GM12878 (cell line): ENCODE data around the gene GSTT4. TPM values are rescaled to one million over a fixed set of nuclear protein-coding genes. Genes with fewer than 3 reads are reported as not detected.

Experiments
- CBFB ChIP-seq: IDR thresholded peaks from 2 replicates; pipeline ENCODE4 v1.6.1; 2016; ENCODE audit warnings: antibody characterized with exemption, low read depth
- CEBPZ ChIP-seq: fragments of 150-350 bp; IDR thresholded peaks from 2 replicates; pipeline ENCODE4 v1.6.1; 2016; ENCODE audit warnings: low read depth, low read length
- CREB1 ChIP-seq: IDR thresholded peaks from 2 replicates; pipeline ENCODE4 v1.6.1; 2012; ENCODE audit warnings: low read depth, mild to moderate bottlenecking, inconsistent platforms
- CTCF ChIP-seq, 3 experiments: IDR thresholded peaks in 2 of 3; conservative IDR thresholded peaks in 1 of 3; 2 replicates each; pipeline ENCODE4 v1.5.1; 2011; ENCODE audit warnings: low read depth in 3 of 3, low read length in 3 of 3, mild to moderate bottlenecking in 3 of 3, control low read depth in 2 of 3, moderate library complexity in 2 of 3, inconsistent platforms in 1 of 3, mixed read lengths in 1 of 3; ENCODE audit not compliant: control insufficient read depth in 2 of 3, insufficient read depth in 1 of 3; ENCODE audit errors: extremely low read depth in 1 of 3
- EGR1 ChIP-seq, 2 experiments: IDR thresholded peaks; 1 replicate in 1 of 2; 2 replicates in 1 of 2; pipeline ENCODE4 v1.6.1; 2011 to 2012; ENCODE audit warnings: low read depth in 2 of 2, low read length in 2 of 2, borderline replicate concordance in 1 of 2, mild to moderate bottlenecking in 1 of 2, moderate library complexity in 1 of 2
- IKZF2 ChIP-seq, 2 experiments: fragments of 450-650 bp; IDR thresholded peaks; 2 replicates each; pipeline ENCODE4 v1.6.1; 2017; ENCODE audit warnings: mild to moderate bottlenecking in 2 of 2, moderate library complexity in 2 of 2
- IRF4 ChIP-seq: IDR thresholded peaks from 2 replicates; pipeline ENCODE4 v1.6.1; 2011; ENCODE audit warnings: low read depth, low read length
- KLF5 ChIP-seq: fragments of 450-650 bp; IDR thresholded peaks from 2 replicates; pipeline ENCODE4 v1.6.1; 2014; ENCODE audit warnings: mild to moderate bottlenecking; ENCODE audit not compliant: partially characterized antibody
- MXI1 ChIP-seq: fragments of 150-350 bp; IDR thresholded peaks from 2 replicates; pipeline ENCODE4 v1.6.1; 2011; ENCODE audit warnings: low read depth, mild to moderate bottlenecking, inconsistent platforms, low read length, improper control_type of control experiment
- MYB ChIP-seq: fragments of 150-350 bp; IDR thresholded peaks from 2 replicates; pipeline ENCODE4 v1.6.1; 2014; ENCODE audit warnings: mild to moderate bottlenecking, low read depth, low read length, borderline replicate concordance
- RAD21 ChIP-seq: IDR thresholded peaks from 2 replicates; pipeline ENCODE4 v1.6.1; 2011; ENCODE audit warnings: mild to moderate bottlenecking, low read depth, low read length, moderate library complexity; ENCODE audit not compliant: insufficient read depth
- RAD51 ChIP-seq: fragments of 450-650 bp; IDR thresholded peaks from 2 replicates; pipeline ENCODE4 v1.6.1; 2016; ENCODE audit warnings: moderate library complexity, mild to moderate bottlenecking, inconsistent platforms
- SMC3 ChIP-seq: IDR thresholded peaks from 2 replicates; pipeline ENCODE4 v1.6.1; 2011; ENCODE audit warnings: low read length, improper control_type of control experiment, borderline replicate concordance
- ZNF24 ChIP-seq: fragments of 450-650 bp; IDR thresholded peaks from 2 replicates; pipeline ENCODE4 v1.6.1; 2017; ENCODE audit warnings: antibody characterized with exemption, mild to moderate bottlenecking
- polyA plus RNA-seq, 11 experiments: library from polyadenylated mRNA; depleted of rRNA in 4 of 11; unstranded in 6 of 11; stranded (reverse) in 5 of 11; fragments of >200 nt; fragmentation: Nextera tagmentation in 4 of 11; fragmentation: Illumina TruSeq in 1 of 11; extraction: Ambion mirVana in 4 of 11; extraction: Trizol in 1 of 11; gene quantifications; 1 replicate in 1 of 11; 2 replicates in 10 of 11; pipeline versions ENCODE4 v1.2.1 to v1.2.3, GENCODE V29; 2011 to 2016; ENCODE audit warnings: inconsistent platforms in 2 of 11, missing spikeins in 2 of 11, low read depth in 1 of 11
- total RNA-seq, 4 experiments: library from RNA; depleted of rRNA in 3 of 4; stranded (reverse); fragments of >200 nt in 3 of 4; fragmentation: Illumina TruSeq in 1 of 4; extraction: Trizol in 1 of 4; gene quantifications; 2 replicates each; pipeline versions ENCODE4 v1.2.1 to v1.2.3, GENCODE V29; 2013 to 2021
- TF ChIP-seq, protein P1 (sequence below): IDR thresholded peaks from 2 replicates; pipeline ENCODE4 v1.6.1; 2012; ENCODE audit warnings: improper control_type of control experiment, low read depth, low read length; ENCODE audit not compliant: insufficient replicate concordance
- TF ChIP-seq, protein P2 (sequence below): IDR thresholded peaks from 2 replicates; pipeline ENCODE4 v1.6.1; 2011; ENCODE audit warnings: low read depth, mild to moderate bottlenecking, low read length, moderate library complexity, borderline replicate concordance; ENCODE audit errors: extremely low read depth
- TF ChIP-seq, protein P3 (sequence below): IDR thresholded peaks from 2 replicates; pipeline ENCODE4 v1.6.1; 2012; ENCODE audit warnings: low read depth, low read length, improper control_type of control experiment

Gene GSTT4
- total and polyA plus RNA-seq, 10 of the 15 experiments (the other 5 are each of a cell fraction or from before 2014, with no cell fraction given): not detected

DNA sequence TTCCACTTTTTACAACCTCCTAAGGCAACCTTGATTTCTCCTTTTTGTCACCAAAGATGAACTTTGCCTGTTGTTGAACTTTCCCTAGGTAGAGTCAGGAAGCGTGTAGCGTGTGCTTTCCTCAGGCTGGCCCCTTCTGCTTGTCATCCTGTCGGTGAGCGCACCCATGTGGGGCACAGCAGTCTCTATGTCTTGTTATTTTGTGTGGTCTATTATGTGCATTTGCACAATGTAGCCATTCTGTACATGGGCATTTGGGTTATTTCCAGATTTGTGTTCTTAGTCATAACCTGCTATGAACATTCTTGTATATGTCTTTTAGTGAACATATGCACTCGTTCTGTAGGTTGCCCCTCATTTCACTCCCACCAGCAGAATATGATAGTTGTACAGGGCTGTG is 40.8 kb upstream of the GSTT4 start (continued):
- TF ChIP-seq, protein P1, sequence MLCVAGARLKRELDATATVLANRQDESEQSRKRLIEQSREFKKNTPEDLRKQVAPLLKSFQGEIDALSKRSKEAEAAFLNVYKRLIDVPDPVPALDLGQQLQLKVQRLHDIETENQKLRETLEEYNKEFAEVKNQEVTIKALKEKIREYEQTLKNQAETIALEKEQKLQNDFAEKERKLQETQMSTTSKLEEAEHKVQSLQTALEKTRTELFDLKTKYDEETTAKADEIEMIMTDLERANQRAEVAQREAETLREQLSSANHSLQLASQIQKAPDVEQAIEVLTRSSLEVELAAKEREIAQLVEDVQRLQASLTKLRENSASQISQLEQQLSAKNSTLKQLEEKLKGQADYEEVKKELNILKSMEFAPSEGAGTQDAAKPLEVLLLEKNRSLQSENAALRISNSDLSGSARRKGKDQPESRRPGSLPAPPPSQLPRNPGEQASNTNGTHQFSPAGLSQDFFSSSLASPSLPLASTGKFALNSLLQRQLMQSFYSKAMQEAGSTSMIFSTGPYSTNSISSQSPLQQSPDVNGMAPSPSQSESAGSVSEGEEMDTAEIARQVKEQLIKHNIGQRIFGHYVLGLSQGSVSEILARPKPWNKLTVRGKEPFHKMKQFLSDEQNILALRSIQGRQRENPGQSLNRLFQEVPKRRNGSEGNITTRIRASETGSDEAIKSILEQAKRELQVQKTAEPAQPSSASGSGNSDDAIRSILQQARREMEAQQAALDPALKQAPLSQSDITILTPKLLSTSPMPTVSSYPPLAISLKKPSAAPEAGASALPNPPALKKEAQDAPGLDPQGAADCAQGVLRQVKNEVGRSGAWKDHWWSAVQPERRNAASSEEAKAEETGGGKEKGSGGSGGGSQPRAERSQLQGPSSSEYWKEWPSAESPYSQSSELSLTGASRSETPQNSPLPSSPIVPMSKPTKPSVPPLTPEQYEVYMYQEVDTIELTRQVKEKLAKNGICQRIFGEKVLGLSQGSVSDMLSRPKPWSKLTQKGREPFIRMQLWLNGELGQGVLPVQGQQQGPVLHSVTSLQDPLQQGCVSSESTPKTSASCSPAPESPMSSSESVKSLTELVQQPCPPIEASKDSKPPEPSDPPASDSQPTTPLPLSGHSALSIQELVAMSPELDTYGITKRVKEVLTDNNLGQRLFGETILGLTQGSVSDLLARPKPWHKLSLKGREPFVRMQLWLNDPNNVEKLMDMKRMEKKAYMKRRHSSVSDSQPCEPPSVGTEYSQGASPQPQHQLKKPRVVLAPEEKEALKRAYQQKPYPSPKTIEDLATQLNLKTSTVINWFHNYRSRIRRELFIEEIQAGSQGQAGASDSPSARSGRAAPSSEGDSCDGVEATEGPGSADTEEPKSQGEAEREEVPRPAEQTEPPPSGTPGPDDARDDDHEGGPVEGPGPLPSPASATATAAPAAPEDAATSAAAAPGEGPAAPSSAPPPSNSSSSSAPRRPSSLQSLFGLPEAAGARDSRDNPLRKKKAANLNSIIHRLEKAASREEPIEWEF: no peak
- TF ChIP-seq CTCF (IDR thresholded peaks at IDR 0.05 in 2 of 3, conservative IDR thresholded peaks at IDR 0.05 in 1 of 3; ENCODE audit: control insufficient read depth in 2 of 3, extremely low read depth in 1 of 3, insufficient read depth in 1 of 3, low read depth in 3 of 3, low read length in 3 of 3) (peak in 1 of 3 experiments; percentile 41; a peak in 2 of 6 replicates), ZNF24 (no peak), MYB (no peak), RAD21 (peak; percentile 31; the same call in 1 of the 2 replicates), RAD51 (no peak), CEBPZ (no peak), MXI1 (no peak), SMC3 (0 out of 2 replicates have a peak, but pooled peaks have one; percentile 7), CREB1 (no peak), KLF5 (no peak), IKZF2 (IDR thresholded peaks at IDR 0.05) (no peak), CBFB (no peak), IRF4 (no peak), EGR1 (IDR thresholded peaks at IDR 0.05; ENCODE audit: borderline replicate concordance in 1 of 2, low read depth in 2 of 2, low read length in 2 of 2) (no peak)
- TF ChIP-seq, protein P2, sequence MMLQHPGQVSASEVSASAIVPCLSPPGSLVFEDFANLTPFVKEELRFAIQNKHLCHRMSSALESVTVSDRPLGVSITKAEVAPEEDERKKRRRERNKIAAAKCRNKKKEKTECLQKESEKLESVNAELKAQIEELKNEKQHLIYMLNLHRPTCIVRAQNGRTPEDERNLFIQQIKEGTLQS: no peak
- TF ChIP-seq, protein P3, sequence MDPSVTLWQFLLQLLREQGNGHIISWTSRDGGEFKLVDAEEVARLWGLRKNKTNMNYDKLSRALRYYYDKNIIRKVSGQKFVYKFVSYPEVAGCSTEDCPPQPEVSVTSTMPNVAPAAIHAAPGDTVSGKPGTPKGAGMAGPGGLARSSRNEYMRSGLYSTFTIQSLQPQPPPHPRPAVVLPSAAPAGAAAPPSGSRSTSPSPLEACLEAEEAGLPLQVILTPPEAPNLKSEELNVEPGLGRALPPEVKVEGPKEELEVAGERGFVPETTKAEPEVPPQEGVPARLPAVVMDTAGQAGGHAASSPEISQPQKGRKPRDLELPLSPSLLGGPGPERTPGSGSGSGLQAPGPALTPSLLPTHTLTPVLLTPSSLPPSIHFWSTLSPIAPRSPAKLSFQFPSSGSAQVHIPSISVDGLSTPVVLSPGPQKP: no peak
